Activated CD4-positive, alpha-beta T cell treated with anti-CD3 and anti-CD28 coated beads, Interleukin-2, amount 50 U/mL, for 24 hours (primary cell): ENCODE results near the gene ST3GAL4.

Source experiments
- DNase-seq, 2 donors: peaks; one replicate each; pipeline ENCODE4 v3.0.0-alpha.2; 2020; ENCODE audit warnings: low read depth in 1 of 2, low spot score in 1 of 2

ST3GAL4 gene

GRCh38 chr11:126329644-126330211, 25.8 kb upstream of the ST3GAL4 start:
- DNase-seq = no peak

GRCh38 chr11:126331286-126331685, 24.2 kb upstream of the ST3GAL4 start:
- DNase-seq = no peak

DNA sequence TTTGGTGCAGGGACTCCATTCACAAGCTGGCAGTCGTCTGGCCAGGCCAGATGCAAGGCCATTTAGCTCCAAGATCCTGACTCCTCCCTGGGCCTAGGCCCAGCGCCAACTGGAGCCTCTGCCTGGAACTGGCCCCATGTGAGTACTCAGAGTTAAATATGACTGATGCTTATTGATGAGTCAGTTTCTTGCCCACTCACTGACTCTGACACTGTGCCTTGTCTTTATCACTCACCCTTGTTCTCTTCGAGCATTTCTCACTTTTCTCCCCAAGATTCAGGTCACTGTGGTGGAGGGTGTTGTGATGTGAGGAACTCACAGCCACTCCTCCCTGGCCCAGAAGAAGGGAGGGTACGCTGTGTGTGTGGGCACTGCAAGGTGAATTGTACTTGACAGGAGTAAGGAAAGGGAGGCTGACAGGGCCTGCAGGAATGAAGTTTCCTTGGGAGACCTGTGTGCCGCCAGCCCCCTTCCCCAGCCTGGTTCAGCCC, 23.2 kb upstream of the ST3GAL4 start:
- DNase-seq = no peak

DNA sequence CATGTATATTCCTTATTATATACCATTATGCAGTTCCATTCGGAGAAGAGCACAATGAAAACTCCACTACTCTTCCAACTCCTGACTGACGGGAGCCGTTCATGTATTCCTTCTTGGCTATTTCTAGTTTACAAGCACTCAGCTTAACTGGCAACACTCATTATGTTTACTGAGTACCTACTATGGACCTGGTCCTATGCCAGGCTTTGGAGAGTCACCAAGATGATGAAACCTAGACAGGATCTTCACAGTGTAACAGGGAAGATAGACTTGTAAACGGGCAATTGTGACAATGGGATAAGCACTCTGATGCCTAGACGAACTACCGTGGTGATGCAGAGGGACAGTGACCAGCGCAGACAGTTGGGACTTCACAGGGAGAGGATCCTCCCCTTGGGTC, 22.3 kb upstream of the ST3GAL4 start:
- no peak for DNase-seq

DNA sequence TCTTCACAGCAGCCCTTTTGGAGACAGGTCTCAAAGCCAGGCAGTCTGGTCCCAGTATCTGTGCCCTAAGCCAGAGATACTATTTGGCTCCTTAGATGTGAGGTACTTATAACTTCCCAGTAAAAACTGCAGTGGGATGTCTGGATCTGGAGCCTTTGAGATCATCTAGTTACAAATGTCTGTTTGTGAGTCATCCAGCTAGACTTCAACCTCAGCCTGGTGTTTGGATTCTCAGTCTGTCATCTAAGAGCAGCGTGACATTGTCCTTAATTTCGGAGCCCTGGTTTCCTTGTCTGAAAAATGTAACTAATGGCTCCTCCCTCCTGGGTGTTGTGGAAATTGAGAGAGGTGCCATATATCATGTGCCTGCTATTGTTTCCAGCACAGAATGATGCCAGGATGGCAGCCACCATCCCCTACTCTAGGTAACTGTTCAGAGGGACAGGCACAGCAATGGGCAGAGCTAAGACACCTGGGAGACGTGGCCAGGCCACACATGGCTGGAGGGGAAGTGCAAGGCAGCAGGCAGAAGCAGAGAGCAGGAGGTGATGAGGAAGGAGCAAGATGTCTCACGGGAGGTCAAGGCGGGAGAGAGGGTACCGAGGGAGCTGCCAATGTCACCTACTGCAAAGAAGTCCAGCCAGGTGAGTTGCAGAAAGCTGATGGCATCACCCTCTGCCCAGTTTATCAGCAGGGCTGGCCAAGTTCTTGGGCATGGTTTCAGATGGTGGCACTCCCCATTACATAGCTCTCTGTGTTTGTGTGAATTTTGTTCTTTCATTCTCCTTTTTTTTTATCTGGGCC, 20.6 kb upstream of the ST3GAL4 start:
- no peak for DNase-seq

DNA sequence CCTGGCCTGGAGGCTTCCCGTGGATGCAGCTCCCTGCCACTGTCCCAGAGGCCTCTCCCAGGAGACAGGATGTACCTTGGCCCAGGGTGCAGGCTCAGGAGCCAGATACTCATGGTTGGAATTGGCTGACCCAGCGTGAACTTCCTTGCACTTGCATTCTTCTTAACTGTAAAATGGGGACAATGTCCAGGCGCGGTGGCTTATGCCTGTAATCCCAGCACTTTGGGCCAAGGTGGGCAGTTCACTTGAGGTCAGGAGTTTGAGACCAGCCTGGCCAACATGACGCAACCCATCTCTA, 20.1 kb upstream of the ST3GAL4 start:
- no peak for DNase-seq

DNA sequence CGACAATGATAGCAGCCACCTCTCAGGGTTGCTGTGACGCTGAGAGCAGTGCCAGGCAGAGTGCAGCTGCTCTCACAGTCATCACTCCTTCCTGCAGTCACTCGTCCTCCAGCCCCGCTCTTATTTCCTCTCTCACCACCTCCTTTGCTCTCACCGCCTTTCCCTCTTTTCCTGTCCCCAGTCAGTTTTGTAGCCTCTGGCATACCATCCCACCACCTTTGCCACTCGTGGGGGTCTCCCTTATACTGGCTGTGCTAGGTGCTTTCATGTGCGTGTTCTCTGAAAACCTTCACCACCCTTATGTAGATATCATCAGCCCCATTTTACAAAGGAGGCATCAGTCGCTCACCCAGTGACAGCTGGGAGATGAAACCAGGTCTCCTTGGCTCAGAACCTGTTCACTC, 19.3 kb upstream of the ST3GAL4 start:
- no peak for DNase-seq

- DNase-seq = no peak
These were observed 18.8 kb upstream of the ST3GAL4 start for GRCh38 chr11:126336671-126337101.

- no peak for DNase-seq
These were observed 18.4 kb upstream of the ST3GAL4 start for GRCh38 chr11:126337126-126337473.

GRCh38 chr11:126337474-126338241, 17.8 kb upstream of the ST3GAL4 start:
- DNase-seq = no peak

DNA sequence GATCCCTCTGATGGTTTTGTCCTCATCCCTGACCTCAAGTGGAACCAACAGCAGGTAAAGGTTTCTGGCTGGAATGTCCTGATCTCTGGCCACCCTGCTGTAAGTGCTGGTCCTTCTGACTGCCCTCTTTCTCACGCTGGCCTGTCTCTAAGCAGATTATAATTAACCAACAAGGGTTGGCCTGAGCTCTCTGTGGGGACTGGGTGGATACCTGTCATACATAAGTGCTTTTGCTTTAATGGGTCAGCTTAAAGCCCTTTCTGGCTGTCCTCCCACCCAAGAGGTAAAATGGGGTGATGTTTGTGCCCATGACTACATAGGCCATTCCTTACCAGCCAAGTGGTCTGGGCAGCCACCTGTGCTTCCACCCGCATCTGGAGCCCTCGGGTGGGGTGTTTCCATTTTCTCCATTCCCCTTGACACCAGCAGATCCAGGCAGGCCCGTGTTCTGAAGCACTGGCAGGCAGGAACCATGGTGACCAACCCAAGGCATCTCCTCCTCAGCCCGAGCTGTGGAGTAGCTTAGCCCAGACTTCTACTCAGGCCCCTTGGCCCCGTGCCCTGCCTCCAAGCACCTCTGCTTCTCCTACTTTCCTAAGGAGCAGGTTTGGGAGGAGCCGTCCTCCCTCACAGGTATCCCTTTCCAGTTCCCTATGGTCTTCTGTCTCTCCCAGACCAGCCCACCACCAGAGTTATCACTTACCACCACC, 17.0 kb upstream of the ST3GAL4 start:
- DNase-seq = no peak

DNA sequence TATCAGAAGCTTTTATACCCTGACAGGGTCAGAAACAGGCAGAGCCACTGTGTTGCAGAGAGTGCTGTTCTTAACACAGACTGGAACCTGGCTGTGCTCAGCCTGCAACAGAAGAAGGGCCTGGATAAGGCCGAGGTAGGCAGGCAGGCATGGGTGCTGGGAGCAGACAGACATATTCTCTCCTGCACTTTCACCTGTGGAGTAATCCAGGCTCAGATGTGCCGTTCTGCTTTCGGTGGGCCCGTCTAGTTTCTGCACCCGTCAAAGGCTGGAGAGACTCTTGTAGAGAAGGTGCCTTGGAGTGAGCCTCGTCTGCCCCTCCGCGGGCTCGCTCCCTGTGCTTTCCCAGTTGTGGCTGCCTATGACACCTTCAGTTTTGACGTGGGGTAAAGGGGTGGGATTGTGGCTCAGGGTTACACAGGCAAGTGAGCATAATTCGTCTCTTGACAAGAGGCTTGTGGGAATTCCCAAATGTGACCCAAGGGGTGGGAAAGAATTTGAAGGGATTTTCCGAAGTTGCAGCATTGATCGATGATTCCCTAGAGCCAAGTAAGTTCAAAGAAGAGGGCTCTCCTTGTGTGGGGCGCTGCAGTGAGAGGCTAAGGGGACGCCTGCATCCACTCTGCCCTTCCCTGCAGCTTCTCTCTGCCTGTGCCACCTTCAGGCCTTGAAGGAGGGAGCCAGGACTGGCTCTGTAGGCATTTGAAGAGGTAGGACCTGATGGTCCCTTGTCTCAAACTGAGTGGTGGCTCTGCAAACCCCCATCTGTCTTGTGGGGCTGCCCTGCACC, 16.2 kb upstream of the ST3GAL4 start:
- DNase-seq = no peak

DNA sequence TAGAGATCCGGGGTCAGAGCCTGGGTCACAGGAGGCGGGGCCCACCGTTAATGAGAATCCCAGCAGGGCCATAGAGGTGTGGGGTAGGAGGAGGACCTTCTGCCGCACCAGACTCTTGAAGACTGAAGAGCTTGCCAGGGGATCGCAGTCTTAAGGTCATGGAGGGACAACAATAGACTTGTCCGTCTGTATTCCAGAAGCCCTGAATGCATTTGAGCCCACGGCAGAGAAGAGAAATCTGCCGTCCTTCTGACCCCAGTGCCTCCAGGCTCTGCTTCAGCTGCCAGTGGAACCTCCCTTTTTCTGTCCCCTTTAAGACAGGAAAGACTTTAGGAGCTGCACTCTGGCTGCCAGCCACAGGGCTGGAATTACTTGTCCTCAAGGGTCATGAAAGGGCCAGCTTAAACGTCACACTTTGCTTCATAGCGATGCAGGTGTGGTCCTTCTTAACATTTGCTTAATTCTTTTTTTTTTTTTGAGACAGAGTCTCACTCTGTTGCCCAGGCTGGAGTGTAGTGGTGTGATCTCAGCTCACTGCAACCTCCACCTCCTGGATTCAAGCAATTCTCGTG, 15.5 kb upstream of the ST3GAL4 start:
- DNase-seq = no peak

GRCh38 chr11:126340960-126341606, 14.4 kb upstream of the ST3GAL4 start:
- DNase-seq = no peak

DNA sequence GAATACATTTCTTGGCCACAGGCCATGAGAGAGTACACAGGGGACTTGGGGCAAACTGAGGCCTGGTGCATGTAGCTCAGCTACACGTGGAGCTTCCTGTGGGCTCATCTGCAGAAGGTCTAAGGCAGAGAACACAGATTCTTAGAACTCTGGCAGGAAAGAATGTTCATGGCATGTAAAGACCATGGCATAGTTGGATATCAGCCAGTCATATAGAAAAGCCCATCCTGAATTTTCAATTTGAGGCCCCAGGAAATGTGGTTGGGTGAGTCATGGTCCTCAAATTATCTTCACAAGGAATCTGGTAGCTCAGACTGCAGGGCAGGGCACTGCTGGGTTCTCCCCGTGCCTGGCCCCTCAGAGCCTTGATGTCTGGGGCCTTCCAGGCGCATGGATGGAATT, 13.7 kb upstream of the ST3GAL4 start:
- DNase-seq = no peak

- DNase-seq = no peak
These were observed 12.4 kb upstream of the ST3GAL4 start for GRCh38 chr11:126343051-126343450.

DNA sequence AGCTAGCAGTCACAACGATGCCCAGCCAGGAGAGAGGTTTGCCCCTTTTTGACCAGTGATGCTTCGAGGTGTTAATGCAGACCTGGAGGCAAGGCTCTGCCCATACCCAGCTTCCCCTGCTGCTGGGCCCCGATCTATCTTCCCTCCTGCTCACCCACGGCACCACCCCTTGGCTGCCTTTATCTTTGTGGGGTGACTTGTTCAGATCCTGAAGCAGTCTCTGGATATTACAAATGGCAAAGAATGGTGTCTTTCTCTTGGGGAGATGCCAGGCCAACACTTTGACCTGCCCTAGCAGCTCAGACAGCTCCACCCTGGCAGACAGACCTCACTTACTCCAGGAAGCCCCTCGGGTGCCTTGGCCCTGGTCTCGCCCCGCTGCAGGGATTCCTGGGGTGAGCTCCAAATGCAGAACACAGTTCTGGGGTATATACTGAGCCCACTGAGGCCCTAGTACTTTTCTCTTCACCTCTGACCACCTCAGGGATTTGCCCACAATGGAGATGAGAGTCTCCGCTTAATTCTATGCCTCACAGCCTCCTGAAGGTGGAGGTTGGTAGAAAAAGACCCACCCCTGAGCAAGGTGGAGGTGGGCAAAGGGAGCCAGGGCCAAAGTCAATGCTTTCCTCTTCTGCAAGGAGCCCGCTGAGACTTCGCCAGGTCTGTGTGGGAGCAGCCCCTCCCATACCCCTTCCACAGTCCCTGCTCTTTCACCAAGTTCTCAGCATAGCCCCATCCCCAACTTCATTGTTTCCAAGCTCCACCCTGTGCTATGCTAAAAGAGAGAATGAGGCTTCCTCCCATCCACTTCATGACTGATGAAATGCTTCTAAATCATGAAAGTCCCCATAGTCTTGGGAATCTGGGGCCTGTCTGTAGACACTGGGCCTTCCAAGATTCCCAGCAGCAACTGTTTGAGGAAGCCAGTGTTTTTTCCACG, 11.1 kb upstream of the ST3GAL4 start:
- no peak for DNase-seq

DNA sequence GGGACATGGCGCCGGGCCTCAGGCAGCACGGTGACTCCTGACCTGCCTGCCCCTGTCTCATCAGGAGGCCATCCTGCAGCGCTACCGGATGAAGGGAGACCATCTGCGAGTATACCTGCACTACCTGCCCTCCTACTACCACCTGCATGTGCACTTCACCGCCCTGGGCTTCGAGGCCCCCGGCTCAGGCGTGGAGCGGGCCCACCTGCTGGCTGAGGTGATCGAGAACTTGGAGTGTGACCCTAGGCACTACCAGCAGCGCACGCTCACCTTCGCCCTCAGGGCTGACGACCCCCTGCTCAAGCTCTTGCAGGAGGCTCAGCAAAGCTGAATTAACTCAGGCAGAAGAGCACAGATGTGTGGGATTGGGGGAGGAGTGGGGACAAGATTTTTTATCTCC, 10.2 kb upstream of the ST3GAL4 start:
- no peak for DNase-seq
